ENCODE results near the gene GABRR1.

- no peak for TF ChIP-seq CTCF (IDR thresholded peaks at IDR 0.05 in 4 of 5, conservative IDR thresholded peaks at IDR 0.05 in 1 of 5)
- TF ChIP-seq POLR2A (IDR thresholded peaks at IDR 0.05) = no peak
Measured at GRCh38 chr6:89154131-89154530, 63.0 kb downstream of the GABRR1 start.

All from gastrocnemius medialis (tissue), 4 donors.